Stimulated activated CD8-positive, alpha-beta memory T cell treated with anti-CD3 and anti-CD28 coated beads, Interleukin-2, amount 100 ng/mL, for 1 hour (primary cell): ENCODE measurements around the gene C1orf146.
"Not testable (repeated sequence)": the region's sequence is repeated elsewhere in the genome, so short reads cannot be mapped to it uniquely, and the experiment has no call there.

Source experiments
- DNase-seq, 2 donors: peaks; one replicate each; pipeline ENCODE4 v3.0.0-alpha.2; 2020; ENCODE audit warnings: low read depth in 2 of 2

C1orf146 gene

GRCh38 chr1:92217721-92218120 is at the start of gene C1orf146:
TSS of gene C1orf146 (plus strand) at chr1:92217915. CDS start at chr1:92231421, 13,506 bp downstream.
- no peak for DNase-seq

DNA sequence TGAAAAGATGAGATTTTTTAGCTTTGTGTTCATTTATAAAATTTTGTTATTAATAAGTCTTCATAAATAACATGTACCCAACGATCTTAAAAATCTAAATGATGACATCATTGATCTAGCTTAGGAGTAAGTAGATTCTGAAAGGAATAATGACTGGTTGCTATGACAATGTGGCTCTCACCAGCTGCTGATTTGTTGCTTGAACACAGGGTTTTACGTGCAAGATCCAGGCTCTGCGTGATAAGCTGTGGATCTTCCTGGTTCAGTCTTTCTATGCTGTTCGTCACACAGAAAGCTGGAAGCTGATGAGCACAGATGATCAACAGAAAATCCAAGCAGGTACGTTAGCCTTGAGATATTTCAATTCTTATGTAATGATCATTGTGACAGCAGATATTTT is 49.1 kb upstream of the C1orf146 start:
- DNase-seq, result no peak

DNA sequence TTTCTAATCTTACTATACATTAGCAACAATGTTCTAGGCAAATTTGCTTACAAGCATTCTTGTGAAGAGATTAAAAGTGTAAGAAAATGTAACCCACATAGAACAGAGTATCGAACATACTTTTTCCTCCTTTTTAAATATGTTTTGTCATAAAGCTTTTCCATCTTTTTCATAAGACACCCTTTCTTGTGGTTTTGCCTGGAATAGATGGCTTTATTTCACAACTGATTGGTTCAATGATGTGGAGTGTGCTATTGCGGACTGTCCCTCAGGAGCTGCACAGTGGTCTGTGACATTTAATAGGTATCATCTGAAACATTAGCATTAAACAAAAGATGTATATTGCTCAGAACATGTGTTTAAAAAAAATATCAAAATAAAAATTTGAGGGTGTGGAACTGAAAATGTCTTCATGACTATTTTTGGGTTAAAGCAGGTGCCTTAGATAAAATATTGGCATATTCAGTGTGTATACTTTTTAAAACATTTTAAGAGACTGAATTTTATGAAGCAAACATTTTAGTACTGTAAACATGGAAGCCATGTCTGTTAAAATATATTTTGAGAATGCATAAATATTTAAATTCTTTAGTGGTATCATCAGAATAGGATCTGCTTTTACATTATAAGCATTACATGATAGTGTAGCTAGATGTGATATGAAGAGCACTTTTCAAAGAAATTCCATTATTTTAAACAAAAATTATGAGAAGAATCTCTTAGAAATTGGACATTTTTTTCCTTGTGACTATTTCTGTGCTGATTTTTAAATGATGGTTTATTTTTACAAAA is 48.3 kb upstream of the C1orf146 start:
- DNase-seq, result no peak

DNA sequence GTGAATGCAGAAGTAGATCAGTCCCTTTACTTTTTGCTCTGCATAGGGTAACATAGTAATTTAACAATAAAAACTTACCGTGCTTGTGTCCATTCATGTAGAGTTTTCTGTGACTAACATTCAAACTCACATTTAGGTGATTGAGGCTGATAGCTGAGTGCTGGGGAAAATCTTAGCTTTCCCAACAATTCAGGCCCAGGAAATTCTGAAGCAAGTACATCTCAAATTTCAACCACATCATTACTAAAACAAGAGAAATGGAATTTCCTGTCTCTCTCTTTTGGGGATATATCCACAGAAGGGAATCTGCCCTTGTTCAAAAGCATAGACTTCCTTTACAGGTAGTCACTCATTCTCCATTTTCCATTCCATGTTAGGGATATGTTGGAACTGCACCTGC is 33.1 kb upstream of the C1orf146 start:
- no peak for DNase-seq

- DNase-seq, result no peak
Observed at GRCh38 chr1:92186081-92186480, 31.6 kb upstream of the C1orf146 start.

DNA sequence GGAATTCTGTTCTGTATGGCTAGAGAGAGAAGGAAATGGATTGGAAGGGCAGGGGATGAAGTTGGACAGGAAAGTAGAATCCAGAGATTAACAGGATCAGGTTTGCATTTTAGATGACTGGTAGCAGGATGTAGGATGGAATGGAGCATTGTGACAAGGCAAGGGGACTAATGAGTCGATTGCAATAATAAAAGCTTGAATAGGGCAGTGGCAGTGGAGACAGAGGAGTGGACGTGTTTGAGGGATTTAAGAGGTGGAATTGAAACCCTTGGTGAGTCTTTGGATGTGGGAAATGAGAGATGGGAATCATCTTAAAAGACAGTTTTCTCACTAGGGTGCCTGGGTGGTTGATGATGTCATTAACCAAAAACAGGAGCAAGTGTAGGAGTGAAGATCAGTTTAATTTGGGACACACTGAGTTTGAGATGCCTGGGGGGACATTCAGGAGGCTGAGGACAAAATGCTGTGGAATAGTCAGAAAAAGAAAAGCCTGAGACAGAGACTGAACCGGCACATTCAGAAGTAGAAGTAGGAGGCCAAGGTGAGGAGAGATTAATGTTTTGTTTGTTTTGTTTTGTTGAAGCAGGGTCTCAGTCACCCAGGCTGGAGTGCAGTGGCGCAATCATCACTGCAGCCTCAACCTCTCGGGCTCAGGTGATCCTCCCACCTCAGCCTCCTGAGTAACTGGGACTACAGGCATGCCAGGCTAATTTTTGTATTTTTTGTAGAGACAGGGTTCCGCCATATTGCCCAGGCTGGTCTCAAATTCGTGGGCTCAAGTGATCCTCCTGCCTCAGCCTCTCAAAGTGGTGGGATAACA is 29.1 kb upstream of the C1orf146 start:
- no peak for DNase-seq

DNA sequence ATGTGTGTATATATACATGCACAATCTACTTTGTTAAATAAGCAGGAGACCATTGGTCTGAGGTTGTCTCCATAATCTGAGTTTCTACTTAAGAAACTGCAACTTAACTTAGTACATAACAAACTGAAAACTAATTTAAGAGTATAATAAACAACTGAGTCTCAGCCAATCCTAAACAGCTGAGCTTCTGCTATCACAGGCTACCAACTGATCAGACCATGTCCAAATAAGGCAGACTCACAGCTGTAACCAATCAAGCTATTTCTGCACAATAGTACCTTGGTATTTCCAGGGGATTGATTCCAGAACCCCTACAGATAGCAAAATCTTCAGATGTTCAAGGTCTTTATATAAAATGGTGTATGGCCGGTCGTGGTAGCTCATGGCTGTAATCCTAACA is 26.0 kb upstream of the C1orf146 start:
- DNase-seq, result no peak

DNA sequence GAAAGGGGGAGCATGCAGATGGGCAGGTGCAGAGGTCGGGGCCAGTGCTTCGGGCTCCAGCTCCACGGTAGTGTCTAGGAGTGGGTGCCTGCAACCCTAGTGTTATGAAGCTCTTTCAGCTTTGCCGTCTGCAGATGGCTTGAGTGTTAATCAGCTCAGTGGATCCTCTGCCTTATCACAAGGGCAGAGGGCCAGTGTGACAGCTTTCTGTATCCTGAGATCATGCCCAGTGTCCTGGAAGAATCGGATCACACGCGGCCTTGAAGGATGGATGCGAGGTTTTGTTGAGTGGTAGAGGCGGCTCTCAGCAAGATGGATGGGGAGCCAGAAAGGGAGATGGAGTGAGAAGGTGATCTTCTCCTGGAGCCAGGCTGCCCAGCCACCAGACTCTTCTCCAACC is 25.5 kb upstream of the C1orf146 start:
- no peak for DNase-seq

DNA sequence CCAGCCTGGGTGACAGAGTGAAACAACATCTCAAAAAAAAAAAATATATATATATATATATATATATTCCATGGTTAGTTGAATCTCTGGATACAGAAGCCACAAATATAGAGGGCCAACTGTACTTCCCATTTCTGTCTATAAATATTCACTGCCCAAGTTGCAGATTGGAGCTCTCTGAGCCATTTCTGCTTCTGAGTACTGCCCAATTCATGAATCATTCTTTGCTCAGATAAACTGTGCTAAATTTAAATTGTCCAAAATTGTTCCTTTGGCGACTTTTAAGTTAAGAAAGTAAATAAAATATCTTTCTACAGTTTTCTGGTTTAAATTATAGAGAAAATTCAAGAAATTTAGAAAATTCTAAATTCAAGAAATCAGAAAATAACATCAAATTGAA is 23.2 kb upstream of the C1orf146 start:
- no peak for DNase-seq

DNA sequence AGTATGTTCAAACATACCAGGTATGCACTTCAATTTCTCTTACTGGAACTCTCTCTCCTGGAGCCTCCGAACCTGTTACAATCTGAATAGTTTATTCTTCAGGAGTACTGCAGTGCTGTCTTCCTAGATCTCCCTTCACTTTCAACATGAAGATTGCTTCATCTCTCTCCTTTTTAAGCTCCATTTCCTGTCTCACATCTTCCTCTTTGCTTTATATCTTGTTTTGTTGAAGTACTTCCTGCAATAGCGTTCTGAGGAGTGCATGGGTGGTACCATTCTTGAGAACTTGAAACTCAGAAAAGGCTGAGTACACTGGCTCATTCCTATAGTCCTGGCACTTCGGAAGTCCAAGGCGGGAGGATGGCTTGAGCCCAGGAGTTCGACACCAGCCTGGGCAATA is 15.7 kb upstream of the C1orf146 start:
- no peak for DNase-seq

DNA sequence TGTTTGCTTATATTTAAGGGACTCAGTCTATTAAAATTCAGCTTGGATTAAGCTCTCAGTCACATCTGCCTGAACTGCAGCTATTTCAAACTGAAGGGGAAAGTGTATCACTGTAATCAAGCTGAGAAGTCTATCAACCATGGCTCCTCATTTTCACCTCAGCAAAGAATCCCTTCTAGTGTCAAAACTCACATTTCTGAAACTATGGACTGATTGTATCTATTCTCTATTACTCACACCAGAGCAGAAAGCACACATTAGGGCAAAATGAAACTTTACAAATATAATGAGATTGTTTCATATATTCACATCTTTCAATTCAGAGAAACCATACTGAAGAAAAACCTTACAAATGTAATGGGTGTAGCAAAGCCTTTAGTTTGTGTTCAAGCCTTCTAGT is 14.6 kb upstream of the C1orf146 start:
- DNase-seq, result no peak

DNA sequence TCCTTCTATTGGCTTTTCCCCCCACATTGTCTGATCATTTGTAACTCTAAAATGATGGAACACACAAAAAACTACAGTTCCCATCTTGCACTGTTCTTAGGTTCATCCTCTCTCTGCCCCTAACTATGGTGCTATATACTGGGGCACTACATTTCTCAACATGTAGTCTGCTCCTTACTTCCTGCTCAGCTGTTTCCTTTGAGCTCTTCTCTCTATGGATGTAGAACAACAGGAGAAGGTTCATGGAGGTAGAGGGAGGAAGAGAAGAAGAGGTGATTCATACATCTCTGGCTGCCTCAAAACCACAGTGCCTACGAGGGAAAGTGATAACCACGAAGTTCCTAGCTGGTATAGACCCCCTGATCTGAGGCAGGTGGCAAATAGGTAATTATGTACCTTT is 7.0 kb upstream of the C1orf146 start:
- DNase-seq, result no peak

- no peak for DNase-seq
Observed at GRCh38 chr1:92211166-92211565, 6.5 kb upstream of the C1orf146 start.

DNA sequence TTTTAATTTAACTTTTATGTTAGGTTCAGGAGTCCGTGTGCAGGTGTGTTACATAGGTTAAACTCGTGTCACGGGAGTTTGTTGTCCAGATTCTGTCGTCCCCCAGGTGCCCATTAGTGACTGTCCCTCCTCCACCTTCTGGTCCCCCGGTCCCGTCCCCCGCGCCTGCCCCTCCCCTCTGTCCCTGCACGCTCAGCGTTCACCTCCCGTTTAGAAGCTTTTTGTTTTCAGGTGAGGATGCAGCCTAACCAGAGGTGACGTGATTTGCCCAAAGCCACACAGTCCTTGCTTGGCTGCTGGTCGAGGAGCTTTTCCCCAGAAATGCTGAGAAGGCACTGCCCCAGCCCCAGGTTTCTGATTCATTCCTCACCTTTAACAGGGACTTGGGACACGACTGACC is 844 bp downstream of the C1orf146 start:
- DNase-seq, result no peak

- no peak for DNase-seq
Observed at GRCh38 chr1:92219028-92219427, 1.3 kb downstream of the C1orf146 start.

- no peak for DNase-seq
Observed at GRCh38 chr1:92228401-92228800, 10.7 kb downstream of the C1orf146 start.

- no peak for DNase-seq
Observed at GRCh38 chr1:92230736-92231135, 13.0 kb downstream of the C1orf146 start.

GRCh38 chr1:92240034-92240433 is 22.3 kb downstream of the C1orf146 start:
- DNase-seq, result no peak

GRCh38 chr1:92244376-92244775 is 26.7 kb downstream of the C1orf146 start:
- no peak for DNase-seq

DNA sequence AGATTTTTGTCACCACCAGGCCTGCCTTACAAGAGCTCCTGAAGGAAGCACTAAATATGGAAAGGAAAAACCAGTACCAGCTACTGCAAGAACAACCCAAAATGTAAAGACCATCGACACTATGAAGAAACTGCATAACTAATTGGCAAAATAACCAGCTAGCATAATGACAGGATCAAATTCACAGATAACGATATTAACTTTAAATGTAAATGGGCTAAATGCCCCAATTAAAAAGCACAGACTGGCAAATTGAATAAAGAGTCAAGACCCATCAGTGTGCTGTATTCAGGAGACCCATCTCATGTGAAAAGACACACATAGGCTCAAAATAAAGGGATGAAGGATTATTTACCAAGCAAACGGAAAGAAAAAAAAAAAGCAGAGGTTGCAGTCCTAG is 37.0 kb downstream of the C1orf146 start:
- DNase-seq, result not testable (repeated sequence)

GRCh38 chr1:92259350-92259749 is 41.6 kb downstream of the C1orf146 start:
- no peak for DNase-seq

DNA sequence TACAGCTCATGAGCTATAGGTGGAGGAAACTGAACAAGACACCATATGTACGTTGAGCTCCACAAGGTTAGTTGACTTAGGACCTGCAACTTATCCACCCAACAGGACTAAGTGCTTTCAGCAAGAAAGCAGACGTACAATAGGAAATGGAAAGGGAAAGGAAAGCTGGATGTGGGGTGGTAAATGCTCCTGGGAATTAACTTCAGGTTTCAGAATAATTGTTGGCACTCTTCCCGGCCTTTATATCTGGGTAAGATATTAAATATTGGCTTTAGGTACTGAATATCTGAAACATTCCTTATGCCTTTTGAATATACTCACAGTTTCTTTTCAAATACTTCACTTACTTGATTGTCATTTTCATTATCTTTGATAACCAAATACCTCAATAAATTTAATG is 44.8 kb downstream of the C1orf146 start:
- no peak for DNase-seq

GRCh38 chr1:92273039-92273438 is 55.3 kb downstream of the C1orf146 start:
- DNase-seq, result no peak
